ENCODE data around the gene PDZD8.

PDZD8 gene

GRCh38 chr10:117375360-117376178, at the start of gene PDZD8:
Gene PDZD8, minus strand, starts transcription at chr10:117375440. Its CDS starts 213 bp downstream, at chr10:117375227.
- peak within 1 kb of the TSS; percentile 72 for H3K27ac ChIP-seq
- TF ChIP-seq ZFX (IDR thresholded peaks at IDR 0.05; ENCODE audit: borderline replicate concordance) (no peak), CTCF (IDR thresholded peaks at IDR 0.05) (0 out of 2 replicates have a peak, but pooled peaks have one; percentile 4)

GRCh38 chr10:117424171-117424570, 48.9 kb upstream of the PDZD8 start:
- no peak overlapping the region for H3K27ac ChIP-seq
- TF ChIP-seq ZFX (IDR thresholded peaks at IDR 0.05; ENCODE audit: borderline replicate concordance) (no peak), CTCF (IDR thresholded peaks at IDR 0.05) (no peak)

- no peak overlapping the region for H3K27ac ChIP-seq
- no peak for TF ChIP-seq ZFX (IDR thresholded peaks at IDR 0.05; ENCODE audit: borderline replicate concordance)
- TF ChIP-seq CTCF (IDR thresholded peaks at IDR 0.05), result no peak
Observed at GRCh38 chr10:117421985-117422384, 46.7 kb upstream of the PDZD8 start.

- TF ChIP-seq ZFX (IDR thresholded peaks at IDR 0.05; ENCODE audit: borderline replicate concordance) (no peak), CTCF (IDR thresholded peaks at IDR 0.05) (no peak)
- no peak overlapping the region for H3K27ac ChIP-seq
Observed at GRCh38 chr10:117420768-117421167, 45.5 kb upstream of the PDZD8 start.

GRCh38 chr10:117419921-117420320, 44.7 kb upstream of the PDZD8 start:
- no peak for TF ChIP-seq ZFX (IDR thresholded peaks at IDR 0.05; ENCODE audit: borderline replicate concordance)
- TF ChIP-seq CTCF (IDR thresholded peaks at IDR 0.05), result no peak
- H3K27ac ChIP-seq, result no peak overlapping the region

- TF ChIP-seq ZFX (IDR thresholded peaks at IDR 0.05; ENCODE audit: borderline replicate concordance), result no peak
- no peak for TF ChIP-seq CTCF (IDR thresholded peaks at IDR 0.05)
Observed at GRCh38 chr10:117419159-117419558, 43.9 kb upstream of the PDZD8 start.

GRCh38 chr10:117418121-117418520, 42.9 kb upstream of the PDZD8 start:
- H3K27ac ChIP-seq, result no peak overlapping the region
- TF ChIP-seq CTCF (IDR thresholded peaks at IDR 0.05), result no peak
- no peak for TF ChIP-seq ZFX (IDR thresholded peaks at IDR 0.05; ENCODE audit: borderline replicate concordance)

More at GRCh38 chr10:117419159-117419558, 43.9 kb upstream of the PDZD8 start:
- H3K27ac ChIP-seq, result no peak overlapping the region

Data from 22Rv1 (cell line).